DMS153 (cell line): Measurements from ENCODE around the gene MPL.
A peak's percentile ranks its signal among the peaks of the same experiment; 100 is the strongest.
"Not testable (repeated sequence)": the region's sequence is repeated elsewhere in the genome, so short reads cannot be mapped to it uniquely, and the experiment has no call there.

ENCODE experiments used
- DNase-seq: peaks from one replicate; lab custom pipeline; 2025; lab: John Stamatoyannopoulos, UW

The MPL gene

GRCh38 chr1:43377831-43378230 lies 40.2 kb downstream of the MPL start:
- no peak for DNase-seq

DNA sequence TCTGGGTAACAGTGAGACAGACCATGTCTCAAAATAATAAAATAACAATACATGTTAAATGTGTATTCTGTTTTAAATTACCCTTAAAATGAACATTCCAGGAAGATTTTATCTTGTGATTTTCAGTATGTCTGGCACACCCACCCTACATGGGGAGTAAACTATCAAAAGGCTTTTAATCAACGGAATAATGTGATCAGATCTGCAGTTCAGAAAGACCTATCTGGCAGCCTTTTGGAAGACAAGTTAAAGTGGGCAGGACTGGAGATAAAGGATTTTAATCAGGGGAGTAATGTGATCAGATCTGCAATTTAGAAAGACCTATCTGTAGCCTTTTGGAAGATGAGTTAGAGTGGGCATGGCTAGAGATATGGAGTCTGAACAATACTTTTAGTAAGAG lies 41.9 kb downstream of the MPL start:
- no peak for DNase-seq

DNA sequence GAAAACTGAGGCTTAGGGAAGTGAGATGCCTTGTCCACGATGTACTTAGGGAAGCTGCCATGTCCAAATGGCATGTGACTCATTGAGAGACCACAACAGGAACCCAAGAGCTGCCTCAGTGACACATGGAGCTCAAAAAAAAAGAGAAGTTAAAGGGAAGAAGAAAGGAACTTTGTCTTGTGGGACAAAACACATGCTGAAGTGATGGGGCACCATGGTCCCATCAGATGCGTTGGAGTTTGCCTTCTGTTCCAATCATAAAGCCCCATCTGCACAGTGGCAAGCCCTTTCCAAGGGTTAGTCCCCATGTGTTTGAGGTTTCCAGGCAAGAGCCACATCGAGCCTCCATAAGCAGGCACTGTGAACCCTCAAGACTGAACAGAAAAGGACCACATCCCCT lies 44.0 kb downstream of the MPL start:
- DNase-seq: no peak

GRCh38 chr1:43382027-43382779 lies 44.6 kb downstream of the MPL start:
- DNase-seq: no peak

GRCh38 chr1:43383449-43383848 lies 45.8 kb downstream of the MPL start:
- DNase-seq: no peak

DNA sequence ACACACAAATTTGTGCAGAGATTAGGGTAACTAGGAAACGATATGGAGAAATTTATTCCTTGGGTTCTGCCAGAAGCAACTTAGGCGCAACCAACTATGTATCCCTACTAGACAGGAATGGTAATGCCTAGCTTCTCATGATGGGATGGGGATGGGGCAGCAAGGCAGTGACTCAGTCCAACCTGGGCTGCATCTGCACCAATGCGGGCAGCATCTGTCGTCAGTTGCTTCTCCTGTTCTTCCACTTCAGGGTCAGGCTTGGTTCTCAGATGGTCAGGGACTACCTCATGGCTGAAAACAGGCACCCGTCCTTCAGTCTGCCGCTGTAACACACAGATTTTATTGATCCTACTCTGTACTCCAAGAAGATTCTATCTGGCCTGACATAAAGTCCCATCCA lies 49.1 kb downstream of the MPL start:
- no peak for DNase-seq

DNA sequence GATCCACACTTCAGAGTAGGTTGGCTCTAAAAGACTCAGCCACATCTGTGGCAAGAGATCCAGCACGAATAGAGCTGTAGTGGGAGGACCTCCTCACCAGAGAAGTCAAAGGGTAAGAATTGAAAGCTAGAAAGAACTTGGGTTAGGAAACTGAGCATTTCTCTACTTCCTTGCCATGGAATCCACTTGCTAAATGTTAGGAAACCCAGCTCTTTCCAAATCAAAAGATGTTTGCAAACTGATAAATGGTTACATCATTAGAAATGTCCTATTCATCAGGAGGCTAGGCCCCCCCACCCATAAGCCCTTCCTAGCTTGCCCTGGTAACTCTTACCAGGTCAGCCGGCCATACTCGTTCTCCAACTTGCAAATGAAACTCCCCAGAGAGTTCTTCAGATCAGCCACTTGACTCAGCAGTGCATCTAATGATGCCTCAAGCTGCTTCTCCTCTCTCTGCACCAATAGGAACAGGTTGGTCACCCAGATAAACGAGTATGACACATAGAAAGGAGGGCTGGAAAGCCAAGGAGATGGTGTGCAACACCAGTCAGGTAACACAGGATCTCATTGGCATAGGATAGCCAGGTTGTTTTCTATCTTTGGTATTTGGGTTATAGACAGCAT lies 50.5 kb downstream of the MPL start:
- no peak for DNase-seq

- no peak for DNase-seq
These were observed 51.0 kb downstream of the MPL start for GRCh38 chr1:43388613-43389012.

DNA sequence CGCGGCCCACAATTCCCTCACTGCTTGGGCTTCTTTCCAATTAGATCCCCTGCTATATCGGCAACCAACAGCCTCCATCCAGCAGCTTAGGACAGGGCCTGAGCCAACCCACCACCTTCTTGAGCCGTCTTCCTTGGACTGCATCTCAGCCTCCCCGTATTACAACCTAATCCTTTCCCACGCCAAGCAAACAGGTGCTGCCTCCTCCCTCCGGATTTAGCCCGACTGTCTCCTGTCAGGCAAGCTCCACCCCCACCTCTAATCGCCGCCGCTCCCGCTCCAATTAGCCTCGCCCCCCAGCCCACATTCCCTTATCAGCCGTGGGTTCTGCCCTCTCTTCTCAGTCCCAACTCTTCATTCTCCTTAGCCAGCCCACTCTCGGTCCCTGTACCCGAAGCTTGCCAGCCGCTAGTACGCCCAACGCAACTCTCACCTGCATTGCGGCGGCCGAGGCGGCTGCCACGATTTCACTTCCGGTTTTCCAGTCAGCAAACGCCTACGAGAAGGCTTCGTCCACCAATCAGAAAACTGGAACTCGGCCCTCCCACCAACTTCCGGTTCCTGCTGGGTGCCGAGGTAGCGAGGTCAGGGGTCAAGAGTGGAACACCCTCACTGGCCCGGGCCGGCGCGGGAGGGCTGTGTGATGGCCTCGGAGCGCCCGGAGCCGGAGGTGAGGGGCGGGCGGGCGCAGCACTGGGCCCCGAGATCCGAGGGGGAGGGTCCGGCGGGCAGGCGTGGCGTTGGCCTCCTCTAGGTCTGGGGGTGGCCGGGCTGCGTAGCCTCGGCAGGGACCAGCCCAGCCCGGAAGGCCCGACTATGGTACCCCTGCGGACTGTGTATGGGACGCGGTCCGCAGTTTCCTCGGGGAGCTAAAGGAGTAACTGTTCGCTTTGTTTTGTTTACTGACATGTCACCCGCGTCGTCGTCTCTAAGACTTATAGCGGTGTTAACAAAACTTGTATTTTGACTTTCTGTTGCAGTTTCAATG lies 52.0 kb downstream of the MPL start, which contains the start of the genes MED8 and SZT2:
Gene MED8 (minus strand): TSS at position 475 of the 988 bp plus-strand sequence. CDS start 36 bp downstream, at position 439.
Gene SZT2 (plus strand): TSS at position 574 of the 988 bp plus-strand sequence. CDS start 70 bp downstream, at position 644.
- DNase-seq: peak; percentile 95

DNA sequence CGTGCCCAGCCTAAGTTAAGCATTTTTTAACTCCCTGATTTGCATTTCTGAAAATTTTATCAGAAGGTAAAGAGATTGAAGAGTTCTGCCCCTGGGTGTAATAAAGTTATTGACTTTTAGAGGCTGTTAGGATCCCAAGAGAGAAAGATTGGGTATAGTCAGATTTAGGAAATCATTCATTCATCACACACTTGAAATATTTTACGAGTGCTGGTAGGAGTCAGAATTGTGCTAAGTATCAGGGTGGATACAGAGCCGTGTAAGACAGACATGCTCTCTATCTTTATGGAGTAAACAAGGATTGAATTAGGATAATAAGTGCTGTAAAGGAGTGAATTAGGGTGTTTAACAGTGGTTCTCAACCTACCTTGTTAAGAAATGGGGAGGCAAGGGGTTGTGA lies 55.1 kb downstream of the MPL start:
- no peak for DNase-seq

DNA sequence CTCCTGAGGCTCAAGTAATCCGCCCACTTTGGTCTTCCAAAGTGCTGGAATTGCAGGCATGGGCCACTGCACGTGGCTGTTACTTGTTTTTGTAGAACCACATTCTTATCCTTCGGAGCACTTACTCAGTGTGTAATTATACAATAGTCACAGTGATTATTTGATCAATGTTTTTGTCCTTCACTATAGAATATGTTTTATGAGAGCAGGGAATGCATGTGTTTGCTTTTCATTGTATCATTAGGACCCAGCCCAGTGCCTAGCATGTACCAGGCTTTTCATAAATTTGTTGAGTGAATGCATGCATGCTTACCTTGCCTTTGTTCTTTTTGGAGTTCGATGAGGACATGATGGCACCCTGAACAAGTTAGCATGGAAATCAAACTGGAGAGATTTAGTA lies 57.9 kb downstream of the MPL start:
- no peak for DNase-seq

DNA sequence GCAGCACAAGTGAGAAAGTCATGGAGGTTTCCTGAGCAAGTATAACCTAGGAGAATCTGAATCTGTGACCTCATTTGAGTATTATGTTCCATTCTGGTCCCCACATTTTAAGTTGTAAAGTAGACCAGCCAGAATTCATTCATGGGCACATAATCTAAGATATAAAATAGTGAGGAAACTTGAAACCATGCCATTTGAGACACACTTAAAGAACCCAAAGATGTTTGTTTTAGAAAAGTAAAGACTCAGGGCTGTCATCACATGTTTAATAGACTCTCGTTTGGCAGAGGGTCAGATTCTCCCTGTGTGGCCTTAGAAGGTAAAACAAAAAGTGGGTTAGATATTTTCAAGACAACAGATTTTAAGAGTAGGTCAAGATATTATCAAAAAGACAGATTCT lies 58.4 kb downstream of the MPL start:
- no peak for DNase-seq

GRCh38 chr1:43398227-43398626 lies 60.6 kb downstream of the MPL start:
- no peak for DNase-seq

- DNase-seq: not testable (repeated sequence)
These were observed 62.8 kb downstream of the MPL start for GRCh38 chr1:43400441-43400840.

- no peak for DNase-seq
These were observed 64.7 kb downstream of the MPL start for GRCh38 chr1:43402089-43402865.
